GM18498 (cell line): ENCODE results near the gene CFAP99.

Experiments used
- ATAC-seq: cut with Tn5 transposase; IDR thresholded peaks from one replicate; pipeline ENCODE4 v1.9.1; 2021; ENCODE audit warnings: mild to moderate bottlenecking, moderate library complexity; ENCODE audit not compliant: unreplicated experiment

CFAP99 gene

GRCh38 chr4:2445130-2445529 is 26.4 kb downstream of the CFAP99 start:
- no peak for ATAC-seq

GRCh38 chr4:2445571-2445970 is 26.8 kb downstream of the CFAP99 start:
- no peak for ATAC-seq

GRCh38 chr4:2446656-2447564 is 28.2 kb downstream of the CFAP99 start:
- no peak for ATAC-seq

- ATAC-seq: no peak
Observed at GRCh38 chr4:2448589-2448988, 29.8 kb downstream of the CFAP99 start.

- ATAC-seq: no peak
Observed at GRCh38 chr4:2449051-2449450, 30.3 kb downstream of the CFAP99 start.

GRCh38 chr4:2449511-2450392 is 31.0 kb downstream of the CFAP99 start:
- ATAC-seq: no peak

GRCh38 chr4:2450394-2451035 is 31.8 kb downstream of the CFAP99 start:
- ATAC-seq: no peak

- ATAC-seq: no peak
Observed at GRCh38 chr4:2451036-2451520, 32.3 kb downstream of the CFAP99 start.

- ATAC-seq: no peak
Observed at GRCh38 chr4:2451821-2452785, 33.3 kb downstream of the CFAP99 start.

- ATAC-seq: no peak
Observed at GRCh38 chr4:2457481-2458295, 38.9 kb downstream of the CFAP99 start.

- no peak for ATAC-seq
Observed at GRCh38 chr4:2458546-2459491, 40.1 kb downstream of the CFAP99 start.

GRCh38 chr4:2459589-2460349 is 41.0 kb downstream of the CFAP99 start:
- no peak for ATAC-seq

- no peak for ATAC-seq
Observed at GRCh38 chr4:2461246-2461960, 42.6 kb downstream of the CFAP99 start.

- ATAC-seq: peak; percentile 87
Observed at GRCh38 chr4:2462218-2462991, 43.6 kb downstream of the CFAP99 start.

GRCh38 chr4:2462992-2463762 is 44.4 kb downstream of the CFAP99 start:
- ATAC-seq: no peak
